Endometrium (tissue), 2 donors: ENCODE data around the gene CFP.

Experiments
- FAIRE-seq: peaks from 2 replicates; lab custom pipeline; 2012; peaks lifted over from hg19 to GRCh38; lab: Jason Lieb, UNC
- donor health status: control.
- donor health status: control.

Gene CFP

GRCh38 chrX:47574076-47574546, 55.6 kb downstream of the CFP start:
- FAIRE-seq = no peak

DNA sequence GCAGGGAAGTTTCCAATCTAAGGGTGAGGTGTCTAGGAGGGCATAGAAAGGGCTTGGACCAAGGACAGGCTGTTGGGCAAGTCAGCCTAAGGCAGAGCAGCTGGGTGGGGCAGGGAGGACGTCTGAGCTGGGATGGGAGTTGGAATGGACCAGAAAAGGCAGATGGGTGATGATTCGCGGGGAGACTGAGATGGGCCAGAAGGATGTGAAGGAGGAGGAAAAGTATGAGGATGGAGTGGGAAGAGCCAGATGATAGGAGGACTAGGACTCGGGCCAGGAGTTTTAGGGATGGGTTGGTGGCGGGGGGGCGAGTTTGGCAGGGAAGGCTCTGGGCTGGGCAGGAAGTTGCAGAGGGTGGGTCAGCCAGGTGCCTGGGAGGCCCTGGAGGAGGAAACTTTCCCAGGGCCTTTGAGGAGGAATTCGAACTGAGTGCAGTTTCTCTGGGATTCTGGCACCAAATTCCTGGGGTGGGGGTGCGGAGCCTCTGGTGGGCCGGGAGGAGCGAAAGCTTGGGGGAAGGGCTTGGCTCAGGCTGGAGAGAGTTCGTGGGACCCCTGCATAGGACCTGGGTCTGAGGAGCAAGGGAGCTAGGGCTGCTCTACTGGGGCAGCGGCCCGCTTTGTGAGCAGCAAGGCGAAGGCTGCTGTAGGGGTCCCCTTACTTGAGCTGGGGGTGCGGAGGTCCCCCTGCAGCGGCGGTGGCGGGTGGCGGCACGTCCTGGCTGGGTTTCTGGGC, 56.2 kb downstream of the CFP start:
- no peak for FAIRE-seq
